LHCN-M2 (cell line): Measurements from ENCODE around the gene DHCR7. TPM values are rescaled to one million over a fixed set of nuclear protein-coding genes. Genes with fewer than 3 reads are reported as not detected.
A peak's percentile ranks its signal among the peaks of the same experiment; 100 is the strongest.

Source experiments
- DNase-seq: peaks from one replicate; pipeline ENCODE4 v3.0.0-alpha.2; 2012; ENCODE audit warnings: low read depth
- polyA plus RNA-seq: library from polyadenylated mRNA; unstranded; fragments of >200 nt; gene quantifications from one replicate; pipeline ENCODE4 v1.2.1, GENCODE V29; 2012; ENCODE audit warnings: missing spikeins
- total RNA-seq: library from RNA; depleted of rRNA; stranded (reverse); fragments of >200 nt; gene quantifications from 2 replicates; pipeline ENCODE4 v1.2.3, GENCODE V29; 2014; rRNA removed

DHCR7 gene
- 26.9 and 36.2 TPM in 2 replicates for total RNA-seq
- 78.6 TPM for polyA plus RNA-seq

DNA sequence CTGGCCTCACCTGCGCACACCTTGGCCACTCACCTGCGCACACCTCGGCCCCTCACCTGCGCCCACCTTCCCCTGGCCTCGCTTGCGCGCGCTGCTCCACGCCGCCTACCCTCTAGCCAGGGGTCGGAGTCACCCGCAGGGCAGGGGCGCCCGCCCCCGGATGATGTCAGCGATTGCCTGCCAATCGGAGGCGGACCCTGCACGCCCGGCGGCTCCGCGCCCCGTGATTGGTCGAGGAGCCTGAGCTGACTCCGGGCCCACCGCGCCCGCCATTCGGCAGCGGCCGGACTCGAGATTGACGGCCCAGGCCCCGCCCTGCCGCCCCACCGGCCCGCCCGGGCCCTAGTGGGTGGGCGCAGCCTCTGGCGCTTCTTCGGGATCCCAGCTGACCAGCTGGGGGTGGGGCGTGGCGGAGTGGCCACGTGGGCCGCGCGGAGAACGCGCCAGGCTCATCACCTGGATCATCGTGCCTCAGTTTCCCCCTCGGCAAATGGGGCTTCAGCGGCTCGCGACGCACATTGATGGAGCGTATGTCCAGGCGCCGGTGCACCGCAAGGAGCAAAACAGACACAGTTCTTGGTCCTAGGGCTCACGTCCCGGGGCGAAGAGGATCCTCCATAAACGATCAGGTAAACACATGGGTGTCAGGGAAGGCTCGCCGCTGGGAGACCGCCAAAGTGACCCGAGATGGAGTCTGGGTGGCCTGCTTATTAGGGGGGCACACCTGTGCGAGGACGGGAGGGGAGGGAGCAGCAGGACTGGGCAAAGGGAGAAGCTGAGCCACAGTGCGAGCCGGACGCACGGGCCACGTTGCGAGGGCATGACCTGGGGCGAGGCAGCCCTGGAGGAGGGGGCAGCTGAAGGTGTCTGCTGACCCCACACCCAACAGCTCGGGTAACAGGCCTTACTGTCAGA is at the start of gene DHCR7:
TSS of gene DHCR7 (minus strand) at position 137 of the 915 bp plus-strand sequence. CDS start 3,441 bp downstream, outside the sequence.
- peak; percentile 88 for DNase-seq

GRCh38 chr11:71496421-71496820 is 48.2 kb upstream of the DHCR7 start:
- no peak for DNase-seq

DNA sequence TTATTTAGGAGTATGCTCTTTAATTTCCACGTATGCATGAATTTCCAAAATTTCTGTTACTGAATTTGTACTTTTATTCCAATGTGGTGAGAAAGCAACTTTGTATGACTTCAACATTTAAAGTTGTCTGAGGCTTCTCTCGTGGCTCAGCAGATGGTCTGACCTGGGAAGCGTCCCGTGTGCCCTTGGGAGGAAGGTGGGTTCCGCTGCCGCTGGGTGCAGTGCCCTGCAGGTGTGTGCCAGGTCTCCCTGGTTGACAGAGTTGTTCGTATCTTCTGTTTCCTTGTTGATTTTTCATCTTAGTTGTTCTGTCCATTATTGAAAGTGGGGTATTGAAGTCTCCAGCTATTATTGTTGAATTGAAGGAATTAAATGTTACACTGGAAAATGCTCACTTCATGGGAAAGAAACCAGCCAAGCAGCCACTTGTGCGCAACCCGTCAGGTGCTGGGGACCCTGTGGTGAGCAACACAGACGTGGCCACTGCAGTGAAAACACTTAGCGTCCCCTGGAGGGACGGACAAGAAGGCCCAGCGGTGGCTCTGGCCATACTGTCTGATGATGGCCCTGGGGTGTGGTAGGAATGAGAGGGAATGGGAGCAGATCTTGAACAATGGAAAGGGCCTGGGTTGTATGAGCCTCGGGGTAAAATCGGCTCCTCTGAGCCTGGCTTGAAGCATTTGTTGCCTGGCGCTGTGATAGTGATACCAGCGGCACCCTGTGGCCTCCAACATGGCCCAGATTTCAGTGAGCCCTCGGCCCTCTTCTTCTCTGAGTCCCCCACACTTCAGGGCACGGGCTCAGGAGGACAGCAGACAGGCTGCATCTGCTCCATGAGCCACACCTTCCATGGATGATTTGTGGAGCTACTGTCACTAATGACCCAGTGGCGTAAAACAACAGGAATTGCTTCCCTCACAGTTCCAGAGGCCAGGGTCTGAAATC is 47.4 kb upstream of the DHCR7 start:
- DNase-seq, result no peak

- no peak for DNase-seq
Observed at GRCh38 chr11:71491940-71492339, 43.7 kb upstream of the DHCR7 start.

DNA sequence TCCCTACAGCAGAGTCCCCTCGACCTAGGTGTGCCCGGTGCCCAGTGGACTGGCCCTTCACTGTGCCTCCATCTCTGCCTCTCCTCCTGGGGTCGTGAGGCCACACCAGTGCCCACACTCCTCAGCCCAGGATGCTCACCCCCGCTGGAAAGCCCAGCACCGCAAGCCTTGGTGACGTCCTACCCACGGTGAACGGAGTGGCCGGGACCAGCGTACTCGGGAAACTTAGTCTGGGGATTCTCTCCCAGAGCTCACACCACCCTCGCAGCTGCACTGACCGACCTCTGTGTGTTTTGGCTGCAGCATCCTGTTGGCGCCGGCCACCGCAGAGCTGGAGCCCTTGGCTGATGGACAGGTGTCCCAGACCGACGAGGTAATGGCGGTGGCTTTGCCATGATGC is 43.3 kb upstream of the DHCR7 start:
- DNase-seq, result no peak

- no peak for DNase-seq
Observed at GRCh38 chr11:71490731-71491390, 42.7 kb upstream of the DHCR7 start.

DNA sequence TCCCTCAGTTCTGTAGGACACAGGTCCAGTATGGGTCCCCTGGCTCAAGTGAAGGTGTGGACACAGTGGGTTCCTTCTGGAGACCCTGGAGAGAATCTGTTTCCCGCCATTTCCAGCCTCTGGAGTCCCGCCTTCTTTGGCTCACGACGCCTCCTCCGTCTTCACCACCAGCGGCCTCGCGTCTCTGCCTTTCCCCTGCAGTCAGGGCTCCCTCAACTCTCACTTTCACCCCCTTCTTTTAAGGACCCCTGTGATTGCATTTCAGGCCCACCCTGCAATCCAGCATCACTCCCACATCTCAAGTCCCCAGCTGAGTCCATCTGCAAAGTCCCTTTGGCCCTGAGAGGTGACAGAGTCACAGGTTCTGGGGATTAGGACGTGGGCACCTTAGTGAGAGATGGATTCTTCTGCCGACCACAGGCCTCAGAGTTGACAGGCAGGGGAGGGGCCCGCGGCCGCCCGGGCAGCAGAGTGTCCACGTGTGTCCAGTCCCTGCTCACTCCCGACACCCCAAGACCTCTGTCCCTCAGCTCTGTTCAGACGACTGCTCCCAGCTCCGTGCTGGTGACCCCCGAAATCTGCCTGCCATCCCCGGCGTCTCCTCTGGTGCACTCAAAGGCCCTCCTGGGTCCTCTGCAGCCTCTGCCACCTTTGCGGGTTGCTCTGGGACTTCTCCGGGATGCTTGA is 42.0 kb upstream of the DHCR7 start:
- no peak for DNase-seq

- no peak for DNase-seq
Observed at GRCh38 chr11:71489311-71490043, 41.3 kb upstream of the DHCR7 start.

- DNase-seq, result no peak
Observed at GRCh38 chr11:71488681-71489270, 40.6 kb upstream of the DHCR7 start.

GRCh38 chr11:71486320-71486719 is 38.1 kb upstream of the DHCR7 start:
- no peak for DNase-seq

GRCh38 chr11:71485466-71485865 is 37.3 kb upstream of the DHCR7 start:
- DNase-seq, result no peak

DNA sequence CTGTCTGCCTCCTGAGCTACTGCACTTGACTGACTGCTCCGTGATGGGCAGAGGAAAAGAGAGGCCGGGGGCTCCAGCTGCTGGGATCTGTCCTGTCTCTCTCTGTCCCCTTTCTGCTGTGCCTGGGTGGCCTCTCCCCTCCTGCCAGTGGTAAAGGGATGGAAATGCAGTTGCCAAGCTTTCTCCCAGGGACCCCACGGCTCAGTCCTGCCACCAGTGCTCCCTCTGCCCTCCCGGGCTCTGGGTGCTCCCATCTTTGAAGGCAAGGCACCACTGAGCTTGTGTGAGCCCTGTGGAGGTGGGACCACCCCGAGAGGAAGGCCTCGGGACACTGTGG is 36.8 kb upstream of the DHCR7 start:
- DNase-seq, result no peak

GRCh38 chr11:71484248-71485062 is 36.3 kb upstream of the DHCR7 start:
- no peak for DNase-seq

DNA sequence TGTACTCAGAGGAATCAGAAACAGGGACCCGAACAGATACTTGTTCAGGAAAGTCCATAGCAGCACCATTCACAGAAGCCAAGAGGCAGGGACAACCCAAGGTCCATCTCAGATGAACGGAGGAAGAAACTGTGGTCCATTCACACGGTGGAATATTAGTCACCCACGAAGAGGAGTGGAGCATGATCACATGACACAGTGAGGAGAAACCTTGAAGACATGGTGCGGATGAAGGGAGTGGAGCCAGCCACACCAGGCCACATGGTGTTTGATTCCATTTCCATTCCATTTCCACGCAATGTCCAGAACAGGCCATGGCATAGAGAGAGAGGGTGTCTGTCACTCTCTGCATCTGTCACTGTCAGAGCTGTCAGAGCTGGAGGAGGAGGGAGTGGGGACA is 35.5 kb upstream of the DHCR7 start:
- DNase-seq, result no peak

DNA sequence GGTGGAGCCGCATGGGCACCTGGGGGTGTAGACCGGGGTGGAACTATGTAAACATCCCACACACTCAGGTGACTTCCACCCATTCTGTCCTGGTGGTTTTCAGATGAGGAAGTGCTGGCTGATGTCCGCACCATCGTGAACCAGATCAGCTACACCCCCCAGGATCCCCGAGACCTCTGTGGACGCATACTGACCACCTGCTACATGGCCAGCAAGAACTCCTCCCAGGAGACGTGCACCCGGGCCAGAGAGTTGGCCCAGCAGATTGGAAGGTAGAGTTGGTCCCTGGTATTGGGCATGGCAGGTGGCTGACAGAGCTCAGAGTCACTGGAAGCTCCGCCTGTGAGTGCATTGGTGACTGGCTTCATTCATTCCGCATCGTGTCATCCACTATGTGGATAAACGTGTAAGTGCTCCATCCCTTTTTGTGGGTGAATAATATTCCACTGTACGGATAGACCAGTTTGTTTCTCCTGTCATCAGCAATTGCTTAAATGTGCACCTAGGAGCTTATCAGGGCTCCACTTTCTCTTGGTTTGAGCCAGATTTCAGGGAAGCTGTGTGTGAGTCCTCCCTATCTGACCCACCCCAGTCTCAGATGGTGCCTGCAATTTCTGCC is 34.7 kb upstream of the DHCR7 start:
- no peak for DNase-seq

DNA sequence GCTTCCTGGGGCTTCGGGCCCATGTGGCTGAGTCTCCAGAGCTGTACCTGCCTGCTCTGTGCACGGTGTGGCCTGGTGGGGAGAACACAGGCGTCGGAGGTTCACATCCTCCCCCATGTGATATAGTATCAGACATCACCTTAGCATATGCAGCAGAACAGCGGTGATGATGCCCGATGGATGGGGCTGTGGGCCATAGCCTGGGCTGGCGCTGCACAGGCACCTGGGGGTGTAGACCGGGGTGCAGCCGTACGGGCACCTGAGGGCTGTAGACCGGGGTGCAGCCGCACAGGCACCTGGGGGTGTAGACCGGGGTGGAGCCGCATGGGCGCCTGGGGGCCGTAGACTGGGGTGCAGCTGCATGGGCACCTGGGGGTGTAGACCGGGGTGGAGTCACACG is 34.0 kb upstream of the DHCR7 start:
- no peak for DNase-seq

DNA sequence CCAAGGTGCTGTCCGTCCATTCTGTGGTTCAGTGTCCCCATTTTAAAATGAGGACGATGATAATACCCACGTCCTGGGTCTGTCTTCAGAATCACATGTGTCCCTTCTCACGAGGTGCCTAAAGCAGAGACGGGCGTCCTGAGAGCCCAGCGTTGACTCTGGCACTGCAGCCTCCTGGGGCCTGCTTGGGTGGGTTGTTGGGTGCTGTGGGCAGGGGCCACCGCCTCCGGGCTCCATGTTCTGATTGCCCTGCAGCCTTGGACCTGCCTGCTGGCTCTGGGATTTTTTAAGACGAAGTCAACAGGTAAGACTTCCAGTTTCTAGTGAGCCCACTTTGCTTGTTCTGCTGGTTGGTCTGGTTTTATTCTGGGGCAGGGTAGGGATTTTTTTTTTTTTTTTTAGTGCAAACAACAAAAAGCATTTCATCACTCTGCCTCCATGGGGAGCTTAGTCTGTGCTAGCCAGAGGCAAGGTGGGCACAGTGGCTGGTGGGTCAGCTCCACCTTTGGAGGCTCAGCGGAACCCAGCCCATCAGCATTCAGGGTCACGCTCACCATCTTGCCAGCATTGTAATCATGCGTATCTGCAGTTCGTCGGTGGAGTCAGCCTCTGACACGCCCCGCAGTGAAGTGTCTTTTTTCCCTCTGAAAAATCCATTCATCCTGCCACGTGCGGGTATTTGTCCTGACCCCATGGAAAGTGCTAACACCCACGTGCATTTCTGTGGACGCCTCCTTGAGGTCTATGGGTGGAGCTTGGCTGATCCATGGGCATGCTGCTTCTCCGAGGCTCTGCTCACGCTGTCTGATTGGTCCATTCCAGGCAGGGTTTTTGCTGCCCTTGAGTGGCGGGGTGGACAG is 33.1 kb upstream of the DHCR7 start:
- DNase-seq, result no peak

DNA sequence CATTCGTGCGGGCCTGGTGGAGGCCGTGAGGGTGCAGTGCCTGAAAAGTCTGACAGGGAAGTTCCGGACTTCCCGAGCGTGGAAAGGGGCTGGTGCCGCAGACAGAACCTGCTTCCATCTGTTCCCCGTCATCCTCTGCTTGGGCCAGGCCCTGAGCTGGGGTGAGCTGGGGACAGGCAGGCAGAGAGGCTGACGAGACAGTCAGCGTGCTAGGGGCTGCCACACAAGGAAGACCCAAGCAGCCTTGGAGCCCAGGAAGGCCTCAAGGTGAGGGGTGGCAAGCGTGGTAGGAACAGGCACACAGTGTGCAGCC is 30.3 kb upstream of the DHCR7 start:
- no peak for DNase-seq
